NCI-H2107 treated with DMSO at 0.1 percent for 48 hours (cell line): Measurements from ENCODE around the gene RAPGEF1.

Experiments used
- DNase-seq: peaks from one replicate; lab custom pipeline; 2025; ENCODE audit not compliant: unreplicated experiment; lab: John Stamatoyannopoulos, UW

Gene RAPGEF1

DNA sequence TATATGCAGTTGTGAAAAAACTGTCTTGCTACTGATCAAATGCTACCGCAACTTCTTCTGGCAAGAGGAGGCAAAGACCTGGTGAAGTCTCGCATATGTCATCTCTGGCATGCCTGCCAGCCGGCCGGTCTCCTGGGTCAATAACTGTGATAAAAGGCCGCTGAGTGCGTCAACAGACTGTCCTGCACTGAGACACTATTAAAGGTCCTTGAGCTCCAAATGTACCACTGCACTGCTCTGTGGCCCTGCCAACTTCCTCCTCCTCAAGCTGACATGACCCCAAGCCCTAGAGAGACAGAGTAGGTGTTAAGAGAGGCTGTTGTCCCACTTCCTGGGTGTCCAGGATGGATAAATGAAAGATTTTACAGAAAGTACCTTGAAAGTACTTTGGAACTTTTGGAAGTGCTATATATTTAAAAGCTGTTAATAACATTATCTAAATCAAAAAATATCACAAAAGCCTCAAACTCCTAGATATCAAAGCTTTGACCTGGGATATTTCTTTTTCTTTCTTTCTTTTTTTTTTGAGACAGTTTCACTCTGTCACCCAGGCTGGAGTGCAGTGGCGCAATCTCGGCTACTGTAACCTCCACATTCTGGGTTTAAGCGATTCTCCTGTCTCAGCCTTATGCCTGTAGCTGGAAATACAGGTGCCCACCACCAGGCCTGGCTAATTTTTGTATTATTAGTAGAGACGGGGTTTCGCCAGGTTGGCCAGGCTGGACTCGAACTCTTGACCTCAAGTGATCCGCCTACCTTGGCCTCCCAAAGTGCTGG lies 31.5 kb downstream of the RAPGEF1 start:
- DNase-seq = no peak

- DNase-seq = no peak
Observed at GRCh38 chr9:131707733-131708157, 32.1 kb downstream of the RAPGEF1 start.

- DNase-seq = no peak
Observed at GRCh38 chr9:131707050-131707449, 32.8 kb downstream of the RAPGEF1 start.

GRCh38 chr9:131706608-131706970 lies 33.3 kb downstream of the RAPGEF1 start:
- DNase-seq = no peak

- DNase-seq = no peak
Observed at GRCh38 chr9:131704988-131705387, 34.9 kb downstream of the RAPGEF1 start.

DNA sequence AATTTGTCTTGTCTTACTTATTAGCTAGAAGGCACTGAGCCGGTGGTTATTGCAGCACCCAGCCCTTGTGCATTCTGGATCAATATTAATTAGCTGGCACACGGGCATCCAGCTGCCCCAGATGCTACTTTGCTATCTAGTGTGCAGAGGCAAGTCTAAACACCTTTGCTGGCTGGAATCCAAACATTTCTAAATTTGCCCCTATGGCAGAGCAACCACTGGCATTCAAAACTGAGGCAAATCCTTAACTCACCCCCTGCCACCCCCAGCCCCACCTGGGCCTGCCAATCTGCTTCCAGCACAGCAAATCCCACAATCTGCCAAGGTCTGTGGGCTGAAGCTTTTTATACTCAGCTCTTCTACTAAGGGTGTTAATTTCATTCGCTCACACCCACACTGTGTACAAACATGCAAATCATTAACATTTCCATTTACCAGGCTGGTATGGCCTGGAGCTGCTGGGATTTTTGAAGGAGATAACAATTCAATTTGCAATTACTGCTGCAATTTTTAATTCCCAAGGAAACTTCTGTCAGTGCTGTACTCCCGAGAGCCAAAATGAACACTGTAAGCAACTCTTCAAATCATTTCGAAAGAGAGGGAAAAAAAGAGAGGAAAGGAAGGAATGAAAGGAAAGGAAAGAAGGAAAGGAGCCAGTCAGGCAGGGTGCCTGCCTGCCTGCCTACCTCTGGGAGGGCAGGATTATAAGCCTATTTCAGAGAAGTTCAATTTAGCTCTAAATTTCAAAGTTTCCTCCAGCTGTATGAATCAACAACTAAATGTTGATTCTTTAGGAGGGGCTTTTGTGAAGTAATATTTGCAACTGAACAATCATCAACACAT lies 35.5 kb downstream of the RAPGEF1 start:
- peak; percentile 48 for DNase-seq

DNA sequence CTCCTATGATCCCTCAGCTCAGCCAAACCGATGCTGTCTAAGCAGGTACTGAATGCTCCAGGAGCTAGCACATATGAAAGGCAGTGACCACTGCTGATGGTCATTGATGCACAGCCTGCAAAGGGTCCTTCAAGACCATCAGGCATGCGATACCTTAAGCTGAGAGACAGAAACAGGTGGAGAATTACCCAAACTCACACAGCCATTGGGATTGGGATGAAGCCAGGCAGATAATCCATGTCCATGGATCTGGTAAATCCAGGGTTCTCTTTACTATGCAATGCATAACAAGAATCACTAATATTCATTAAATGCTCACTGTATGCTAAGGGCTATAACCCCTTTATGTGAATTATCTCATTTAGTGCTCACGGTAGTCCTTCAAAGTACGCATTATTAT lies 36.2 kb downstream of the RAPGEF1 start:
- no peak for DNase-seq

- no peak for DNase-seq
Observed at GRCh38 chr9:131702911-131703310, 37.0 kb downstream of the RAPGEF1 start.

- peak; percentile 20 for DNase-seq
Observed at GRCh38 chr9:131701789-131702337, 38.0 kb downstream of the RAPGEF1 start.

DNA sequence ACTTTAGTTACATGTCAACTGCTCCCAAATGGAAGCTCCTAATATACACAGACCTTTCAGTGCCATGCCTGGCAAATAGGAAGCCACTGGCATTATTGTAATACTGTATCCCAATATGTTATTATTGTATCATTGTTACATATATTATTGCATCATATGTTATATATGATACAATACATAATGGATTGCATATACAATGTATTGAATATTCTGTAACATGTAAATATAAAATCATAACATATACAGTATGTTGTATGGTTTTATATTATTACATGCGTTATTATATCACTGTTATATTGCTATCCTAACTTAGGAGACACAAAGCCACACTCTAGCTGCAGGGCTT lies 38.5 kb downstream of the RAPGEF1 start:
- DNase-seq = no peak

DNA sequence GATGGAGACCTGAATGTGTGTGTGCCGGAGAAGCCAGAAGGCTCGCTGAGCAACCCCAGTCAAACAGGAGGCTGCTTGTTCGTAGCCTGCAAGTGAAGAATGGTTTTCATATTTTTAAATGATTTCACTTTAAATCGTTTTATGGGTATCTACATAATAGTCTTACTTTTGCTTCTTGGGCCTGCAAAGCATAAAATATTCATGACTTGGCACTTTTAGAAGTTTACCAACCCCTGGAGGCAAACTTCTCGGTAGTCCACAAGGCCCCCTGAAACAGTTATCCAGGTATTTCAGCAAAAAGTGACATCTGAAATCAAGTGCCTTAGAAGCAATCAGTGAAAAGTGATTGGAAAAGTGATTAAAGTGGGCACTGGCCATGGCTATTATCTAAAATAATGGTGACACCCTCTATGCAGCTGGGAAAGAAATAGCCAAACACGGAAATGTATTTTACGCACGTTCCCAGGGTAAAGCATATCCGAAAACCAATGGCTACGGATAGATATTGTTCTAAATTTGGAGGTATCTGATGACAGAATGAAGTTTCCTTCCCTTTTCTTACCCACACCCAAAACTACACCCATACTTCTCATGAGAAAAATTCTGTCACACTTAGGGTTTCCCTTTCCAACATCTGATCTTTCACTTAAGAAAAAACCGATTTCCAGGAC lies 39.0 kb downstream of the RAPGEF1 start:
- DNase-seq = no peak

DNA sequence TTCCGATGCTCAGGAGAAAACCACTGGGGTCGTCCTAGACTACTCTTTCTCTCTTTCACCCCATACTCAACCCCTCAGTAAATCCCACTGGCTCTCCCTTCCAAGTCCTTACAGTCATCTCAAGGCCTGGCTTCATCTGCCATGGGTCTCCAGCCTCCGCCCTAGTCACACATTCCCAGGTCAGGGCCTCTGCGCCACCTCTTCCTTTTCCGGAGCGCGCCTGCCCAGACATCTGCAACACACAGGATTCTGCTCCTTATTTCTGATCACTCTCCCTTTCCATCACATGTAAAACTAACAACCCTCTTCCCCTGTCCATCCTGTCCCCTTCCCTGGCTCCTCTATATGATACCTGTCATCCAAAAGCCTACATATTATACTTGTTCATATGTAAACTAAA lies 39.8 kb downstream of the RAPGEF1 start:
- DNase-seq = no peak

DNA sequence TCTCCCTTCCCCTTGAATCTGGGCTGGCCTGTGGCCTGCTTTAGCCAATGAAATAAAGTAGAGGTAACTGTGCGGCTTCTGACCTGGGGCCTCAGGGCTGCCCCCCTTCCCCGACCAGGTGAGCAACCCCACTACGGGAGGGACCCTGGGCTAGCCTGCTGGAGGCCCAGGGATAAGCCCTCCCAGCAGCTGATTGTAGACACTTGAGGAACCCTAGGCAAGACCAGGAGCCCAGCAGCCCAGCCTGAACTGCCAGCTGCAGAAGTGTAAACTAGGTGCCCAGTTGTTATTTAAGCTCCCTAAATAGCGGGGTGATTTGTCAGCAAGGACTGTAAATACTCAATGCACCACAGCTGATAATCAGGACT lies 41.3 kb downstream of the RAPGEF1 start:
- DNase-seq = no peak

DNA sequence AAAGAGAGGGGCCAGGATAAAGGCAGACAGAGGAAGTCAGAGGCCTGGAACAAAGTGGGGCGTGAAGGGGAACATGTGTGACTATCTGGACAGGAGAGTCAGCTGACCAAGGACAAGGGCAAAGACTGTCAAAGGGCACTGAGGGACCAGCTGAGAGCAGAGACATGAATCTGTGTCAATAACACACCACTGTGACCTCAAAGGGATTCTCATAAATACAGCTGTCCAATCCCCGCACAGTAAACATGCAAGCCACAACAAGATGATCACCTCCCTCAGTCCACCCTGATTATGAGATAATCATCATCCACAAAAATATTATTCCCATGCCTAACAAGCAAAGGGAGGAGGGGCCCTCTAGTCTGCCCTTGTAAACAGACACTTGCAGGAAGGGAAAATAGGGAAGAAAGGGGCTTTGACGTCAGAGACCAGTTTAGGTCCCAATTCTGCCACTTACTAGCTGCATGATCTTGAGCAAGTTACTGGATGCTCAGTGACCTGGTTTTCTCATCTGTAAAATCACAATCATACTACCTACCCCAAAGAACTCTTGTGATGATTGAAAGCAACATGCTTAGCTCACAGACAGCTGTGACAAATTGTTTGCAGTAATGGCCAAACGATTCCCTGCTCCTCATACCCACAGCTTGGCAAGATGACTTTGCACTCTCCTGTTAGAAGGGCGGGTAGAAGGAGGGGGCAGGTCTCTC lies 41.8 kb downstream of the RAPGEF1 start:
- no peak for DNase-seq

DNA sequence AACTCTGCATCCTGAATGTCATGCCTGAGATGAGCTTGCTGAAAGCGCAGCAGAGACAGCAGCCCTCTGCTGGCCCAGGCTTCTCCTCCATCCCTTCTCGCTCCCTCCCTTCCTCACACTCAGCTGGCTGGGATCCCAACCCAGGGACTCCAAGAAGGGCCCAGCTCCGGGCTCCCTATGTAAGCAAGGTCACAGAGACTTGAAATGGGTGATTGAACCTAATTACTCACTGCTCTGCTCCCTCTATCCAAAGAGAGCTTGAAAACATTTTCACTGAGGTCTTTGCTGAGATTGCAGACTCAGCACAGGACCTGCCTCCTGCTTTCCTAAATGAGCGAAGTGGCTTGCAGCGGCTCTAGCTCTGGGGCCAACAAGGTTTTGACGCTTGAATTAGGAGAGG lies 42.8 kb downstream of the RAPGEF1 start:
- DNase-seq = no peak

DNA sequence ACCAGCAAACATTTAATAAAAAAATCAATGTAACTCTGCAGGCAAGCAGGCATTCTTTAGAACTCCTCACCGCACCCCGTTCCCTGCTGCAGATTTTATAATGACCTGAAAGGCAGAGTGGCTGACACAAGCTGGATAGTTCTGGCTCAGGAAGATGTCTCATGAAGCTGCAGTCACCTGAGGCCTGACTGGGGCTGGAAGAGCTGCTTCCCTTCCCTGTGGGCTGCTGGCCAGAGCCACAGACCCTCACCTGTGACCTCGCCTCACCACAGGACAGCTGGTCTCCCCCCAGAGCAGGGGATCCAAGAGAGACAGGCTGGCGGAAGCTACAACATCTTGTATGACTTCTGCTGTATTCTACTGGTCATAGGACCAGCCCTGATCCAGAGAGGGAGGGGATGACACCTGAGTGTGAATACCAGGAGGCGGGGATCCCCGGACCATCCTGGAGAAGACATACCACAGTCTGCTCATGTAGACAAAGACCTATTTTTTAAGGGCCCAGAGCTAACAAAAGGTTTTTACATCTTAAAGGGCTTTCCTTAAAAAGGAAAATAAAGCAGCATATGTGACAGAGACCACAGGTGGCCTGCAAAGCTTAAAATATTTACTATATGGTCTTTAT lies 43.9 kb downstream of the RAPGEF1 start:
- DNase-seq = no peak

GRCh38 chr9:131695366-131695765 lies 44.5 kb downstream of the RAPGEF1 start:
- DNase-seq = no peak

DNA sequence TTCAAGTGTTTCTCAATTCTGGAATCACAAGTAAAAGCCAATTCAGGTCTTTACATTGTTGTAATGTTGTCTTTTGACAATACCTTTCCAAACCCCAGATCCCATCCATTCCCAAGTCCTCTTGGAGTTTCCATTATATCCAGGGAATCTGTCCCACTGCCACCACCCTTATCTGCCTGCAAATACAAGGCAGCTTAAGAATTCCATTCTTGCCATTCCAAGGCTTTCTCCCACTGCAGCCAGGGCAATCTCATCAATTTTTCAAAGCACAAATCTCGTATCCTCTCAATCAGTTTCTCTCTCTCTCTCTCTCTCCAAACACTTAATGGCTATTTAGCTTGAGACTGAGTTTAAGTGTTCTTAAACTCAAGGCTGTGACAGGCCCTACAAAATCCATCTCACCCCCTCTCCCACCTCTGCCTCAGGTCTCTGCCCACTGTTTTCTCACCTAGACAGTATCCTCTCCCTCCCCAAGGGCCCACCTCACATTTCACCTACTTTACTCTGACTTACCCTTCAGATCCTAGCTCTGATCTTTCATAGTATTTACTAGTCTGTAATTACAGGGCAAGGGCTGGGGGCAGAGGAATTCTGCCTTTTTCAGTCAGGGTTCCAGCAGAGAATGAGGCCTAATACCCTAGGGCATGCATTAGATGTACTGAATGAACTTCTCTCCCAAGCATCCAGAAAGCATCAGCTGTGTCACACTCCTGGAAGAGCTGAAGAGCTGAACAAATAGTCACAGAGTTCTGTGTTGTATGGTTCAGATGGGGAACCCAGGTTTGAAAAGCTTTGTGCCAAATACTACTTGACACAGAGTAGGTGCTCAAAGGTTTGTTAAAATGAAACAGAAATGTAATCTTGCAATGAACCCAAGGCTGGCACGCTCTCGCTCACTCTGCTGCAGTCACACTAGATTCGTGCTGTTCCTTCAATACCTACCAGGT lies 46.0 kb downstream of the RAPGEF1 start:
- DNase-seq = no peak
